H1 (cell line): Measurements from ENCODE around the gene SOCS4. TPM values are rescaled to one million over a fixed set of nuclear protein-coding genes. Genes with fewer than 3 reads are reported as not detected.
A peak's percentile ranks its signal among the peaks of the same experiment; 100 is the strongest.

ENCODE experiments used
- CTCF ChIA-PET: fragments of 300-600 bp; sonication (Branson Sonifier 250); formaldehyde crosslinking; loops from one replicate; lab custom pipeline; 2021; ENCODE audit not compliant: partially characterized antibody; lab: Charles Lee
- POLR2A ChIA-PET: fragments of 300-600 bp; sonication (Branson Sonifier 250); formaldehyde crosslinking; loops from one replicate; lab custom pipeline; 2021; ENCODE audit warnings: inconsistent platforms; ENCODE audit not compliant: partially characterized antibody; lab: Charles Lee
- DNase-seq, 2 experiments: peaks; one replicate each; pipeline versions ENCODE4 v3.0.0 to v3.0.0-alpha.2; 2010 to 2022; ENCODE audit warnings: low spot score in 2 of 2, low read depth in 1 of 2, mixed read lengths in 1 of 2
- FAIRE-seq: peaks from 2 replicates; lab custom pipeline; 2011; peaks lifted over from hg19 to GRCh38; lab: Jason Lieb, UNC
- H2AFZ ChIP-seq: 2 replicates; pipeline ENCODE4 v1.8.1; 2012; ENCODE audit warnings: low read length, inconsistent platforms
- H2AK5ac ChIP-seq: 2 replicates; pipeline ENCODE4 v1.6.1; 2013; ENCODE audit warnings: low read depth, low read length
- H2BK120ac ChIP-seq: replicated peaks from 2 replicates; pipeline ENCODE3; 2013; ENCODE audit warnings: low read depth, low read length, inconsistent platforms
- H2BK12ac ChIP-seq: 2 replicates; pipeline ENCODE4 v1.6.1; 2013; ENCODE audit warnings: low read depth, low read length
- H2BK15ac ChIP-seq: 2 replicates; pipeline ENCODE4 v1.6.1; 2013; ENCODE audit warnings: low read length
- H2BK20ac ChIP-seq: 2 replicates; pipeline ENCODE4 v1.6.1; 2013; ENCODE audit warnings: low read length
- H2BK5ac ChIP-seq: 2 replicates; pipeline ENCODE4 v1.6.1; 2013; ENCODE audit warnings: low read depth, low read length
- H3K14ac ChIP-seq: 2 replicates; pipeline ENCODE4 v1.6.1; 2013; ENCODE audit warnings: inconsistent platforms; ENCODE audit not compliant: insufficient read length
- H3K18ac ChIP-seq: 2 replicates; pipeline ENCODE4 v1.6.1; 2013; ENCODE audit warnings: low read length; ENCODE audit errors: extremely low read depth
- H3K23ac ChIP-seq: 2 replicates; pipeline ENCODE4 v1.6.1; 2013; ENCODE audit warnings: inconsistent platforms; ENCODE audit not compliant: insufficient read length
- H3K23me2 ChIP-seq: 2 replicates; pipeline ENCODE4 v1.6.1; 2013; ENCODE audit warnings: low read depth, low read length
- H3K27ac ChIP-seq: 2 replicates; pipeline ENCODE4 v1.6.1; 2011; ENCODE audit warnings: low read depth, low read length, inconsistent platforms
- H3K27me3 ChIP-seq, 4 experiments: replicated peaks in 1 of 4; 1 replicate in 1 of 4; 2 replicates in 3 of 4; pipeline versions ENCODE4 v1.6.1 to v1.8.1; 2011 to 2013; ENCODE audit warnings: low read length in 3 of 4, mild to moderate bottlenecking in 3 of 4, inconsistent platforms in 2 of 4, mixed read lengths in 2 of 4, moderate library complexity in 1 of 4; ENCODE audit not compliant: control insufficient read depth in 3 of 4, insufficient read depth in 3 of 4; ENCODE audit errors: extremely low read depth in 1 of 4
- H3K36me3 ChIP-seq, 4 experiments: 2 replicates each; pipeline versions ENCODE4 v1.6.1 to v1.8.1; 2011 to 2013; ENCODE audit warnings: mild to moderate bottlenecking in 4 of 4, low read length in 3 of 4, moderate library complexity in 2 of 4, control low read depth in 1 of 4, inconsistent platforms in 1 of 4; ENCODE audit not compliant: insufficient read depth in 4 of 4, control insufficient read depth in 2 of 4
- H3K4ac ChIP-seq: replicated peaks from 2 replicates; pipeline ENCODE3; 2013; ENCODE audit warnings: low read length, low read depth, mixed read lengths, inconsistent platforms; ENCODE audit not compliant: insufficient read length
- H3K4me1 ChIP-seq, 4 experiments: replicated peaks in 1 of 4; 1 replicate in 1 of 4; 2 replicates in 3 of 4; pipeline versions ENCODE4 v1.6.1 to v1.8.1; 2011 to 2013; ENCODE audit warnings: low read length in 3 of 4, inconsistent platforms in 2 of 4, mixed read lengths in 1 of 4; ENCODE audit not compliant: insufficient read depth in 4 of 4, control insufficient read depth in 3 of 4
- H3K4me2 ChIP-seq, 2 experiments: 2 replicates each; pipeline versions ENCODE4 v1.6.1 to v1.8.1; 2011 to 2013; ENCODE audit warnings: low read depth in 2 of 2, low read length in 2 of 2, control low read depth in 1 of 2, inconsistent platforms in 1 of 2, mild to moderate bottlenecking in 1 of 2; ENCODE audit not compliant: insufficient read depth in 1 of 2
- H3K4me3 ChIP-seq, 4 experiments: fragments of 200-600, 300-600 bp in 1 of 4; sonication (generic), shearing (Covaris generic), sonication (Bioruptor Twin) in 1 of 4; 2 replicates each; pipeline versions ENCODE4 v1.5.1 to v1.8.1; 2011 to 2016; ENCODE audit warnings: low read length in 4 of 4, low read depth in 3 of 4, control low read depth in 2 of 4, inconsistent platforms in 2 of 4, mild to moderate bottlenecking in 2 of 4, mixed read lengths in 1 of 4, moderate library complexity in 1 of 4; ENCODE audit not compliant: insufficient read depth in 2 of 4; ENCODE audit errors: extremely low read depth in 1 of 4
- H3K56ac ChIP-seq: replicated peaks from 2 replicates; pipeline ENCODE3; 2013; ENCODE audit warnings: low read depth, mild to moderate bottlenecking, mixed read lengths, low read length, inconsistent platforms; ENCODE audit not compliant: insufficient read length
- H3K79me1 ChIP-seq: 2 replicates; pipeline ENCODE4 v1.6.1; 2013; ENCODE audit warnings: low read depth, low read length, control low read depth
- H3K79me2 ChIP-seq, 2 experiments: 2 replicates each; pipeline versions ENCODE4 v1.6.1 to v1.8.1; 2012 to 2013; ENCODE audit warnings: low read length in 2 of 2, mild to moderate bottlenecking in 2 of 2, inconsistent platforms in 1 of 2; ENCODE audit not compliant: insufficient read depth in 2 of 2, control insufficient read depth in 1 of 2
- H3K9ac ChIP-seq, 4 experiments: replicated peaks in 1 of 4; 1 replicate in 1 of 4; 2 replicates in 3 of 4; pipeline versions ENCODE4 v1.6.1 to v1.8.1; 2011 to 2013; ENCODE audit warnings: low read depth in 3 of 4, low read length in 3 of 4, control low read depth in 2 of 4, mild to moderate bottlenecking in 2 of 4, moderate library complexity in 2 of 4, inconsistent platforms in 1 of 4; ENCODE audit errors: extremely low read depth in 1 of 4
- H3K9me3 ChIP-seq, 2 experiments: 2 replicates each; pipeline versions ENCODE4 v1.6.1 to v1.8.1; 2012 to 2013; ENCODE audit warnings: mild to moderate bottlenecking in 2 of 2, moderate library complexity in 2 of 2, control low read depth in 1 of 2, inconsistent platforms in 1 of 2, low read depth in 1 of 2, low read length in 1 of 2, mixed read lengths in 1 of 2; ENCODE audit not compliant: insufficient read depth in 2 of 2
- H4K20me1 ChIP-seq, 2 experiments: replicated peaks in 1 of 2; 2 replicates each; pipeline versions ENCODE3 to v1.8.1; 2011 to 2013; ENCODE audit warnings: inconsistent platforms in 2 of 2, low read length in 2 of 2, mild to moderate bottlenecking in 1 of 2; ENCODE audit not compliant: insufficient read depth in 2 of 2, control insufficient read depth in 1 of 2
- H4K5ac ChIP-seq: 2 replicates; pipeline ENCODE4 v1.6.1; 2013; ENCODE audit warnings: low read length, low read depth, mixed read lengths, inconsistent platforms; ENCODE audit not compliant: insufficient read length
- H4K8ac ChIP-seq: 2 replicates; pipeline ENCODE4 v1.8.0; 2013; ENCODE audit warnings: mild to moderate bottlenecking, moderate library complexity, low read length, inconsistent platforms; ENCODE audit not compliant: insufficient read depth; ENCODE audit errors: extremely low read depth
- H4K91ac ChIP-seq: replicated peaks from 2 replicates; pipeline ENCODE3; 2013; ENCODE audit warnings: low read length, mixed read lengths, inconsistent platforms; ENCODE audit not compliant: insufficient read length
- ATF3 ChIP-seq: IDR thresholded peaks from 2 replicates; pipeline ENCODE4 v1.6.1; 2011; ENCODE audit warnings: low read depth, mild to moderate bottlenecking, low read length; ENCODE audit not compliant: insufficient read depth
- CBX5 ChIP-seq: fragments of 300-800, 300-1000 bp; sonication (generic); IDR thresholded peaks from 2 replicates; pipeline ENCODE4 v1.7.1; 2016; ENCODE audit warnings: antibody characterized with exemption, low read length, low read depth
- CEBPB ChIP-seq: IDR thresholded peaks from 2 replicates; pipeline ENCODE4 v1.6.1; 2012; ENCODE audit warnings: low read depth, low read length
- CHD1 ChIP-seq: IDR thresholded peaks from 2 replicates; pipeline ENCODE4 v1.6.1; 2012; ENCODE audit warnings: low read depth, low read length, improper control_type of control experiment
- CHD2 ChIP-seq: IDR thresholded peaks from 2 replicates; pipeline ENCODE4 v1.6.1; 2012; ENCODE audit warnings: low read length, improper control_type of control experiment
- GABPA ChIP-seq: IDR thresholded peaks from 2 replicates; pipeline ENCODE4 v1.6.1; 2011; ENCODE audit warnings: mild to moderate bottlenecking, low read length, moderate library complexity, borderline replicate concordance; ENCODE audit not compliant: insufficient read depth
- GTF2F1 ChIP-seq: IDR thresholded peaks from 2 replicates; pipeline ENCODE4 v1.6.1; 2012; ENCODE audit warnings: low read depth, low read length, improper control_type of control experiment, borderline replicate concordance
- JUND ChIP-seq: IDR thresholded peaks from 2 replicates; pipeline ENCODE4 v1.6.1; 2011; ENCODE audit warnings: mild to moderate bottlenecking, improper control_type of control experiment, low read length
- NANOG ChIP-seq: IDR thresholded peaks from 2 replicates; pipeline ENCODE4 v1.6.1; 2011; ENCODE audit warnings: low read length, low read depth, mild to moderate bottlenecking, inconsistent platforms; ENCODE audit not compliant: insufficient read depth, poor library complexity, severe bottlenecking
- RBBP5 ChIP-seq: IDR thresholded peaks from 2 replicates; pipeline ENCODE4 v1.7.1; 2012; ENCODE audit warnings: low read depth, mild to moderate bottlenecking, inconsistent platforms, low read length, moderate library complexity, borderline replicate concordance
- RNF2 ChIP-seq: fragments of 200-900, 300-1000 bp; sonication (generic); IDR thresholded peaks from 2 replicates; pipeline ENCODE4 v1.7.1; 2016; ENCODE audit warnings: borderline replicate concordance, low read depth, mild to moderate bottlenecking, antibody characterized with exemption, low read length; ENCODE audit not compliant: poor library complexity, severe bottlenecking; ENCODE audit errors: missing control alignments
- SP2 ChIP-seq: IDR thresholded peaks from 2 replicates; pipeline ENCODE4 v1.6.1; 2012; ENCODE audit warnings: mild to moderate bottlenecking, low read length, inconsistent platforms
- TAF7 ChIP-seq: optimal IDR thresholded peaks from 2 replicates; pipeline ENCODE3; 2011; ENCODE audit warnings: low read depth, mild to moderate bottlenecking, inconsistent platforms, low read length, moderate library complexity, borderline replicate concordance
- WGBS, 2 experiments: shearing (Covaris generic) in 1 of 2; methylation state at CpG; one replicate each; pipeline versions ENCODE4 v1.1.6 to v1.1.7; 2013 to 2015; ENCODE audit warnings: low lambda C conversion rate in 2 of 2, mixed read lengths in 2 of 2, inconsistent platforms in 1 of 2, low coverage in 1 of 2, missing lambda C conversion rate in 1 of 2; ENCODE audit not compliant: insufficient replicate concordance in 2 of 2, insufficient coverage in 1 of 2, insufficient read length in 1 of 2; ENCODE audit errors: extremely low coverage in 1 of 2, missing lambda C conversion rate in 1 of 2; 5-methylcytosine and 5-hydroxymethylcytosine counted together
- polyA plus RNA-seq, 7 experiments: library from polyadenylated mRNA; depleted of rRNA in 3 of 7; stranded (reverse) in 5 of 7; unstranded in 2 of 7; fragments of >200 nt in 5 of 7; fragments of 200-250 nt in 2 of 7; gene quantifications; 1 replicate in 5 of 7; 2 replicates in 1 of 7; 4 replicates in 1 of 7; pipeline versions ENCODE4 v1.2.1 to v1.2.3, GENCODE V29; 2011 to 2013; ENCODE audit warnings: missing spikeins in 2 of 7, mixed read lengths in 2 of 7
- total RNA-seq: library from RNA; stranded (reverse); fragmentation: NEBNext Ultra II Directional; extraction: Animal tissue kit (Norgen Biotek cat#: 25700); gene quantifications from 2 replicates; pipeline ENCODE4 v1.2.1, GENCODE V29; 2021

The SOCS4 gene
- total and polyA plus RNA-seq, 2 of the 8 experiments (the other 6 are each of a cell fraction or from before 2014, with no cell fraction given) = 5.5 to 31.5 TPM

- Histone ChIP-seq H3K4me2 (no peak overlapping the region), H2BK20ac (no peak overlapping the region), H2AFZ (no peak overlapping the region), H3K14ac (no peak overlapping the region), H3K4me3 (no peak overlapping the region), H3K27ac (no peak overlapping the region), H2AK5ac (no peak overlapping the region), H3K23me2 (0 out of 2 replicates have a peak, but pooled peaks cover 2% of the 10 kb centered on the region), H3K23ac (no peak overlapping the region), H4K8ac (no peak overlapping the region), H3K9ac (no peak overlapping the region), H2BK12ac (no peak overlapping the region), H3K4ac (no peak overlapping the region), H4K20me1 (peaks cover 0 to 2% of the 10 kb centered on the region in 2 experiments), H2BK120ac (no peak overlapping the region), H3K79me2 (peaks cover 18 to 64% of the 10 kb centered on the region in 2 experiments; a peak in 3 of 4 replicates), H4K91ac (no peak overlapping the region), H2BK5ac (no peak overlapping the region), H3K79me1 (no peaks in the 10 kb centered on the region), H3K36me3 (peaks cover 0 to 23% (median 2%) of the 10 kb centered on the region in 4 experiments; a peak in 2 of 8 replicates), H3K18ac (no peak overlapping the region), H4K5ac (no peak overlapping the region), H3K4me1 (peaks cover 0 to 3% (median 0%) of the 10 kb centered on the region in 4 experiments; a peak in 1 of 7 replicates), H3K27me3 (no peaks in the 10 kb centered on the region), H3K56ac (no peak overlapping the region), H2BK15ac (no peak overlapping the region), H3K9me3 (no peaks in the 10 kb centered on the region)
- POLR2A ChIA-PET = interaction anchor here (1.1 to 8.5 kb wide), 7 partner anchors 9 to 72 kb away, joined by 3 to 101 read pairs (median 6); partner anchors contain the start of gene MAPK1IP1L
- no peak for DNase-seq
- WGBS, 2 experiments = 70% methylated on average over 2 of the region's 2 CpGs; no CpG with 5 or more reads in 1 of the 2 experiments
- peak; percentile 13 for FAIRE-seq
- CTCF ChIA-PET = interaction anchor here (1.1 kb wide), 1 partner anchor 20 kb away, joined by 6 read pairs; the partner anchor contains the start of gene MAPK1IP1L
- no peak for TF ChIP-seq CHD1
- TF ChIP-seq NANOG = no peak
- no peak for TF ChIP-seq JUND
- TF ChIP-seq RBBP5 = no peak
- TF ChIP-seq GTF2F1 = no peak
- TF ChIP-seq RNF2 = no peak
- no peak for TF ChIP-seq ATF3
- TF ChIP-seq CEBPB = no peak
- TF ChIP-seq CHD2 = no peak
- no peak for TF ChIP-seq GABPA
- no peak for TF ChIP-seq TAF7
- TF ChIP-seq SP2 = no peak
- no peak for TF ChIP-seq CBX5
Measured at GRCh38 chr14:55031190-55031589, 4.2 kb downstream of the SOCS4 start.
